Keratinocyte (primary cell): ENCODE measurements around the gene TP53AIP1. TPM values are rescaled to one million over a fixed set of nuclear protein-coding genes. Genes with fewer than 3 reads are reported as not detected.

Experiments
- DNase-seq: peaks from one replicate; pipeline ENCODE4 v3.0.0-alpha.2; 2011; ENCODE audit warnings: low read depth, missing footprints, low spot score
- FAIRE-seq: peaks from 2 replicates; lab custom pipeline; 2011; peaks lifted over from hg19 to GRCh38; lab: Jason Lieb, UNC
- H2AFZ ChIP-seq: 2 replicates; pipeline ENCODE4 v1.6.0; 2012; ENCODE audit warnings: low read length, control low read depth, inconsistent platforms; ENCODE audit not compliant: control insufficient read depth
- H3K27ac ChIP-seq: 2 replicates; pipeline ENCODE4 v1.5.1; 2011; ENCODE audit warnings: low read length; ENCODE audit not compliant: control insufficient read depth, insufficient read depth
- H3K27me3 ChIP-seq: 3 replicates; pipeline ENCODE4 v1.6.0; 2011; ENCODE audit warnings: low read length; ENCODE audit not compliant: control insufficient read depth, insufficient read depth; ENCODE audit errors: extremely low read depth
- H3K36me3 ChIP-seq, 2 experiments: 2 replicates in 1 of 2; 3 replicates in 1 of 2; pipeline ENCODE4 v1.5.1; 2011; ENCODE audit warnings: low read length in 2 of 2, mild to moderate bottlenecking in 1 of 2; ENCODE audit not compliant: control insufficient read depth in 2 of 2, insufficient read depth in 2 of 2; ENCODE audit errors: extremely low read depth in 1 of 2
- H3K4me1 ChIP-seq: 3 replicates; pipeline ENCODE4 v1.5.1; 2011; ENCODE audit warnings: low read length; ENCODE audit not compliant: control insufficient read depth, insufficient read depth; ENCODE audit errors: extremely low read depth
- H3K4me2 ChIP-seq: 3 replicates; pipeline ENCODE4 v1.6.0; 2011; ENCODE audit warnings: low read depth, low read length; ENCODE audit not compliant: control insufficient read depth, insufficient read depth; ENCODE audit errors: extremely low read depth
- H3K4me3 ChIP-seq, 3 experiments: fragments of 200-600 bp in 1 of 3; sonication (generic) in 1 of 3; 2 replicates in 2 of 3; 3 replicates in 1 of 3; pipeline ENCODE4 v1.5.1; 2011 to 2016; ENCODE audit warnings: low read length in 3 of 3, mild to moderate bottlenecking in 3 of 3, control low read depth in 2 of 3, inconsistent platforms in 1 of 3, low read depth in 1 of 3, mixed read lengths in 1 of 3, mixed run types in 1 of 3, moderate library complexity in 1 of 3; ENCODE audit not compliant: control insufficient read depth in 2 of 3, insufficient read depth in 2 of 3; ENCODE audit errors: extremely low read depth in 1 of 3
- H3K79me2 ChIP-seq: 2 replicates; pipeline ENCODE4 v1.6.0; 2012; ENCODE audit warnings: low read length; ENCODE audit not compliant: control insufficient read depth, insufficient read depth
- H3K9ac ChIP-seq: 3 replicates; pipeline ENCODE4 v1.6.0; 2011; ENCODE audit warnings: low read length; ENCODE audit not compliant: control insufficient read depth, insufficient read depth; ENCODE audit errors: extremely low read depth
- H3K9me1 ChIP-seq: 3 replicates; pipeline ENCODE4 v1.6.0; 2011; ENCODE audit warnings: low read length; ENCODE audit not compliant: control insufficient read depth, insufficient read depth; ENCODE audit errors: extremely low read depth
- H3K9me3 ChIP-seq: 2 replicates; pipeline ENCODE4 v1.5.1; 2012; ENCODE audit warnings: low read depth, low read length; ENCODE audit not compliant: control insufficient read depth
- H4K20me1 ChIP-seq: 3 replicates; pipeline ENCODE4 v1.6.0; 2011; ENCODE audit warnings: low read length; ENCODE audit not compliant: control insufficient read depth, insufficient read depth; ENCODE audit errors: extremely low read depth
- EZH2 ChIP-seq: IDR thresholded peaks from one replicate; pipeline ENCODE4 v1.6.1; 2012; ENCODE audit warnings: inconsistent platforms, mild to moderate bottlenecking, low read length, moderate library complexity
- dilution Hi-C: fragments of 300-500 bp; cut with MboI; formaldehyde crosslinking; loops from one replicate; pipeline ENCODE4 v1.7.0; 2020; ENCODE audit warnings: low sequenced_read_pairs; ENCODE audit not compliant: extremely low pct_ligation_motif_present
- polyA plus RNA-seq, 5 experiments: library from polyadenylated mRNA; depleted of rRNA in 3 of 5; stranded (reverse) in 3 of 5; stranded (forward) in 1 of 5; unstranded in 1 of 5; fragments of >200 nt; gene quantifications; 1 replicate in 1 of 5; 2 replicates in 3 of 5; 3 replicates in 1 of 5; pipeline versions ENCODE4 v1.2.1 to v1.2.3, GENCODE V29; 2011 to 2012; ENCODE audit warnings: missing spikeins in 2 of 5, low read depth in 1 of 5, low replicate concordance in 1 of 5
- TF ChIP-seq, protein P1 (sequence below), 3 experiments: IDR thresholded peaks in 1 of 3; conservative IDR thresholded peaks in 1 of 3; optimal IDR thresholded peaks in 1 of 3; 2 replicates in 2 of 3; 3 replicates in 1 of 3; pipeline versions ENCODE3 to v1.5.1; 2011; ENCODE audit warnings: low read length in 3 of 3, mild to moderate bottlenecking in 3 of 3, moderate library complexity in 2 of 3, control low read depth in 1 of 3, inconsistent platforms in 1 of 3; ENCODE audit not compliant: insufficient read depth in 2 of 3; ENCODE audit errors: extremely low read depth in 1 of 3

TP53AIP1 gene
- polyA plus RNA-seq, 1 donor (not counting 4 experiments of a cell fraction or from before 2014, with no cell fraction given) = 37.1 TPM

- peaks cover 14% of the 10 kb centered on the region for H3K4me1 ChIP-seq
- H3K4me3 ChIP-seq = no peak overlapping the region
- dilution Hi-C loops = no loop called here
- H3K9me3 ChIP-seq = no peaks in the 10 kb centered on the region
- no peaks in the 10 kb centered on the region for H3K9me1 ChIP-seq
- H3K27ac ChIP-seq = no peak overlapping the region
- FAIRE-seq = no peak
- no peaks in the 10 kb centered on the region for H3K79me2 ChIP-seq
- no peak overlapping the region for H3K9ac ChIP-seq
- H4K20me1 ChIP-seq = no peaks in the 10 kb centered on the region
- H2AFZ ChIP-seq = no peak overlapping the region
- TF ChIP-seq EZH2 = no peak
- TF ChIP-seq, protein P1, sequence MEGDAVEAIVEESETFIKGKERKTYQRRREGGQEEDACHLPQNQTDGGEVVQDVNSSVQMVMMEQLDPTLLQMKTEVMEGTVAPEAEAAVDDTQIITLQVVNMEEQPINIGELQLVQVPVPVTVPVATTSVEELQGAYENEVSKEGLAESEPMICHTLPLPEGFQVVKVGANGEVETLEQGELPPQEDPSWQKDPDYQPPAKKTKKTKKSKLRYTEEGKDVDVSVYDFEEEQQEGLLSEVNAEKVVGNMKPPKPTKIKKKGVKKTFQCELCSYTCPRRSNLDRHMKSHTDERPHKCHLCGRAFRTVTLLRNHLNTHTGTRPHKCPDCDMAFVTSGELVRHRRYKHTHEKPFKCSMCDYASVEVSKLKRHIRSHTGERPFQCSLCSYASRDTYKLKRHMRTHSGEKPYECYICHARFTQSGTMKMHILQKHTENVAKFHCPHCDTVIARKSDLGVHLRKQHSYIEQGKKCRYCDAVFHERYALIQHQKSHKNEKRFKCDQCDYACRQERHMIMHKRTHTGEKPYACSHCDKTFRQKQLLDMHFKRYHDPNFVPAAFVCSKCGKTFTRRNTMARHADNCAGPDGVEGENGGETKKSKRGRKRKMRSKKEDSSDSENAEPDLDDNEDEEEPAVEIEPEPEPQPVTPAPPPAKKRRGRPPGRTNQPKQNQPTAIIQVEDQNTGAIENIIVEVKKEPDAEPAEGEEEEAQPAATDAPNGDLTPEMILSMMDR (optimal IDR thresholded peaks at IDR 0.05 in 1 of 3, IDR thresholded peaks at IDR 0.05 in 1 of 3, conservative IDR thresholded peaks at IDR 0.05 in 1 of 3; ENCODE audit: extremely low read depth in 1 of 3, insufficient read depth in 2 of 3, low read length in 3 of 3) = no peak
- H3K4me2 ChIP-seq = no peak overlapping the region
- no peak for DNase-seq
- no peaks in the 10 kb centered on the region for H3K36me3 ChIP-seq
- H3K27me3 ChIP-seq = no peaks in the 10 kb centered on the region
Observed at GRCh38 chr11:128897826-128898225, 44.8 kb downstream of the TP53AIP1 start.

GRCh38 chr11:128896356-128896755, 46.3 kb downstream of the TP53AIP1 start:
- peaks cover 10% of the 10 kb centered on the region for H3K4me1 ChIP-seq
- H3K4me2 ChIP-seq = no peak overlapping the region
- H3K4me3 ChIP-seq = no peak overlapping the region
- H4K20me1 ChIP-seq = no peaks in the 10 kb centered on the region
- no peak overlapping the region for H3K9ac ChIP-seq
- FAIRE-seq = no peak
- H3K79me2 ChIP-seq = no peaks in the 10 kb centered on the region
- H2AFZ ChIP-seq = no peak overlapping the region
- DNase-seq = no peak
- no peaks in the 10 kb centered on the region for H3K9me1 ChIP-seq
- no peaks in the 10 kb centered on the region for H3K9me3 ChIP-seq
- TF ChIP-seq EZH2 = no peak
- TF ChIP-seq, protein P1 (optimal IDR thresholded peaks at IDR 0.05 in 1 of 3, IDR thresholded peaks at IDR 0.05 in 1 of 3, conservative IDR thresholded peaks at IDR 0.05 in 1 of 3; ENCODE audit: extremely low read depth in 1 of 3, insufficient read depth in 2 of 3, low read length in 3 of 3) = no peak
- H3K27ac ChIP-seq = no peak overlapping the region
- dilution Hi-C loops = no loop called here
- no peaks in the 10 kb centered on the region for H3K36me3 ChIP-seq
- peaks cover 3% of the 10 kb centered on the region for H3K27me3 ChIP-seq
